Measurements from ENCODE around the gene NOTCH1.

DNA sequence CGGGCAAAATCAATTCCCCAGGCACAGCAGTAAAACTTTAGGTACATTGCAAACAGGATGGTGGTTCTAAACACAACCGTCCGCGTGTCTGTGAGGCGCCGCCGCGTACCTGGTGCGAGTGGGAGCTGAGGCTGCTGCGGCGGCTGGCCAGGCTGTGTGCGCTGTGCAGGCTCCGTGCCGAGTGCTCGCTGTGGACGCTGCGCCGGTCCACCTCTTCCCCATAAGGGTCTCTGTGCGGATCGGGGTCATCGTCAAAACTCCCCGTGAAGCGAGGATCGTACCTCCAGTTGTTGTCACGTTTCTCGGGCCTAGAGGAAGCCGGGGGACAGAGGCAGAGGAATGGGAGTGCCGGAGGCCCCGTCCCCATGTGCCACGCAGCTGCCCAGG, 79.7 kb downstream of the NOTCH1 start:
- TF ChIP-seq, protein P1, sequence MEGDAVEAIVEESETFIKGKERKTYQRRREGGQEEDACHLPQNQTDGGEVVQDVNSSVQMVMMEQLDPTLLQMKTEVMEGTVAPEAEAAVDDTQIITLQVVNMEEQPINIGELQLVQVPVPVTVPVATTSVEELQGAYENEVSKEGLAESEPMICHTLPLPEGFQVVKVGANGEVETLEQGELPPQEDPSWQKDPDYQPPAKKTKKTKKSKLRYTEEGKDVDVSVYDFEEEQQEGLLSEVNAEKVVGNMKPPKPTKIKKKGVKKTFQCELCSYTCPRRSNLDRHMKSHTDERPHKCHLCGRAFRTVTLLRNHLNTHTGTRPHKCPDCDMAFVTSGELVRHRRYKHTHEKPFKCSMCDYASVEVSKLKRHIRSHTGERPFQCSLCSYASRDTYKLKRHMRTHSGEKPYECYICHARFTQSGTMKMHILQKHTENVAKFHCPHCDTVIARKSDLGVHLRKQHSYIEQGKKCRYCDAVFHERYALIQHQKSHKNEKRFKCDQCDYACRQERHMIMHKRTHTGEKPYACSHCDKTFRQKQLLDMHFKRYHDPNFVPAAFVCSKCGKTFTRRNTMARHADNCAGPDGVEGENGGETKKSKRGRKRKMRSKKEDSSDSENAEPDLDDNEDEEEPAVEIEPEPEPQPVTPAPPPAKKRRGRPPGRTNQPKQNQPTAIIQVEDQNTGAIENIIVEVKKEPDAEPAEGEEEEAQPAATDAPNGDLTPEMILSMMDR (IDR thresholded peaks at IDR 0.05), result no peak
- TF ChIP-seq POLR2A (IDR thresholded peaks at IDR 0.05), result no peak
- TF ChIP-seq POLR2AphosphoS5 (IDR thresholded peaks at IDR 0.05), result no peak
- TF ChIP-seq EP300 (IDR thresholded peaks at IDR 0.05), result no peak

Data from gastroesophageal sphincter (tissue), 3 donors.